ENCODE data around the gene ARHGAP15. TPM values are rescaled to one million over a fixed set of nuclear protein-coding genes. Genes with fewer than 3 reads are reported as not detected.

Gene ARHGAP15
- total RNA-seq, 1 experiment from 2014 or later = 0.41 TPM

DNA sequence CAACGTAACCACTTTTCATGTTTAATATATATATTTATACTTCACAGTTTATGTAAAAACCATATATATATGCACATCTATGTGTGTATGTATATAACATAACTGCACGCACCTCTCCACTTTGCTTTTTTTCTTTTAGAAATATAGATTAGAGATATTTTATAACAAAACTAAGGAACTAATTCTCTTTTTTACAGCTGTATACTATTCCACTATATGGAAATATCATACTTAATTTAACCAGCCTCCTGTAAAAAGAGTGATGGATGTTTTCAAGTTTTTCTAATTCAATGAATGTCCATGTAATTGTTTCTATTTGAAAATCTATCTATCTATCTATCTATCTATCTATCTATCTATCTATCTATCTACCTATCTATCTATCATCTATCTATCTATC is 4.6 kb downstream of the ARHGAP15 start:
- intact Hi-C loops (cut with micrococcal nuclease; ENCODE audit: unreplicated experiment) (no loop called here), in situ Hi-C loops (cut with HindIII; ENCODE audit: low pct_unique_long_range_greater_than_20kb, low sequenced_read_pairs) (no loop called here)
- Histone ChIP-seq H3K27me3 (ENCODE audit: control insufficient read depth, insufficient read depth, low read length) (no peaks in the 10 kb centered on the region; the same call in 1 of the 2 replicates), H3K4me3 (ENCODE audit: low read depth in 2 of 2, low read length in 2 of 2) (no peak overlapping the region), H3K4me1 (ENCODE audit: control insufficient read depth, insufficient read depth, low read length) (no peaks in the 10 kb centered on the region), H3K9me3 (ENCODE audit: control insufficient read depth, insufficient read depth, low read depth, low read length) (no peaks in the 10 kb centered on the region), H3K36me3 (ENCODE audit: control insufficient read depth, insufficient read depth, low read length) (no peaks in the 10 kb centered on the region), H3K27ac (ENCODE audit: low read length) (no peak overlapping the region)
- TF ChIP-seq SIN3A (IDR thresholded peaks at IDR 0.05; ENCODE audit: borderline replicate concordance, insufficient read depth, low read depth, low read length) (no peak), TCF7L2 (IDR thresholded peaks at IDR 0.05; ENCODE audit: low read depth, low read length) (no peak), POLR2AphosphoS5 (IDR thresholded peaks at IDR 0.05; ENCODE audit: low read depth, low read length) (no peak), REST (IDR thresholded peaks at IDR 0.05; ENCODE audit: insufficient read depth in 1 of 2, low read depth in 2 of 2, low read length in 1 of 2) (no peak)
- TF ChIP-seq, protein P1, sequence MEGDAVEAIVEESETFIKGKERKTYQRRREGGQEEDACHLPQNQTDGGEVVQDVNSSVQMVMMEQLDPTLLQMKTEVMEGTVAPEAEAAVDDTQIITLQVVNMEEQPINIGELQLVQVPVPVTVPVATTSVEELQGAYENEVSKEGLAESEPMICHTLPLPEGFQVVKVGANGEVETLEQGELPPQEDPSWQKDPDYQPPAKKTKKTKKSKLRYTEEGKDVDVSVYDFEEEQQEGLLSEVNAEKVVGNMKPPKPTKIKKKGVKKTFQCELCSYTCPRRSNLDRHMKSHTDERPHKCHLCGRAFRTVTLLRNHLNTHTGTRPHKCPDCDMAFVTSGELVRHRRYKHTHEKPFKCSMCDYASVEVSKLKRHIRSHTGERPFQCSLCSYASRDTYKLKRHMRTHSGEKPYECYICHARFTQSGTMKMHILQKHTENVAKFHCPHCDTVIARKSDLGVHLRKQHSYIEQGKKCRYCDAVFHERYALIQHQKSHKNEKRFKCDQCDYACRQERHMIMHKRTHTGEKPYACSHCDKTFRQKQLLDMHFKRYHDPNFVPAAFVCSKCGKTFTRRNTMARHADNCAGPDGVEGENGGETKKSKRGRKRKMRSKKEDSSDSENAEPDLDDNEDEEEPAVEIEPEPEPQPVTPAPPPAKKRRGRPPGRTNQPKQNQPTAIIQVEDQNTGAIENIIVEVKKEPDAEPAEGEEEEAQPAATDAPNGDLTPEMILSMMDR (IDR thresholded peaks at IDR 0.05) = no peak
- ATAC-seq (no peak), DNase-seq (ENCODE audit: low read depth, low spot score) (no peak)
- ChIA-PET POLR2A (no interaction called here), CTCF (no interaction called here)
- no TSS peak for BruUV-seq (replicated peaks)

- DNase-seq (ENCODE audit: low read depth, low spot score) (no peak), ATAC-seq (no peak)
- no peaks in the 10 kb centered on the region for H3K4me1 ChIP-seq (ENCODE audit: control insufficient read depth, insufficient read depth, low read length)
- no peak overlapping the region for H3K4me3 ChIP-seq (ENCODE audit: low read depth in 2 of 2, low read length in 2 of 2)
- no peaks in the 10 kb centered on the region for H3K27me3 ChIP-seq (ENCODE audit: control insufficient read depth, insufficient read depth, low read length)
- H3K9me3 ChIP-seq (ENCODE audit: control insufficient read depth, insufficient read depth, low read depth, low read length) = no peaks in the 10 kb centered on the region
- in situ Hi-C loops (cut with HindIII; ENCODE audit: low pct_unique_long_range_greater_than_20kb, low sequenced_read_pairs) (no loop called here), intact Hi-C loops (cut with micrococcal nuclease; ENCODE audit: unreplicated experiment) (no loop called here)
- POLR2A ChIA-PET = no interaction called here
- H3K36me3 ChIP-seq (ENCODE audit: control insufficient read depth, insufficient read depth, low read length) = no peaks in the 10 kb centered on the region
- H3K27ac ChIP-seq (ENCODE audit: low read length) = no peak overlapping the region
- CTCF ChIA-PET = no interaction called here
- no TSS peak for BruUV-seq (replicated peaks)
- TF ChIP-seq REST (IDR thresholded peaks at IDR 0.05; ENCODE audit: insufficient read depth in 1 of 2, low read depth in 2 of 2, low read length in 1 of 2) (no peak), POLR2AphosphoS5 (IDR thresholded peaks at IDR 0.05; ENCODE audit: low read depth, low read length) (no peak), TCF7L2 (IDR thresholded peaks at IDR 0.05; ENCODE audit: low read depth, low read length) (no peak), SIN3A (IDR thresholded peaks at IDR 0.05; ENCODE audit: borderline replicate concordance, insufficient read depth, low read depth, low read length) (no peak)
- TF ChIP-seq, protein P1 (IDR thresholded peaks at IDR 0.05) = no peak
Measured at GRCh38 chr2:143138292-143138691, 9.1 kb downstream of the ARHGAP15 start.
